ENCODE results near the gene PHF23.
A peak's percentile ranks its signal among the peaks of the same experiment; 100 is the strongest.

PHF23 gene

DNA sequence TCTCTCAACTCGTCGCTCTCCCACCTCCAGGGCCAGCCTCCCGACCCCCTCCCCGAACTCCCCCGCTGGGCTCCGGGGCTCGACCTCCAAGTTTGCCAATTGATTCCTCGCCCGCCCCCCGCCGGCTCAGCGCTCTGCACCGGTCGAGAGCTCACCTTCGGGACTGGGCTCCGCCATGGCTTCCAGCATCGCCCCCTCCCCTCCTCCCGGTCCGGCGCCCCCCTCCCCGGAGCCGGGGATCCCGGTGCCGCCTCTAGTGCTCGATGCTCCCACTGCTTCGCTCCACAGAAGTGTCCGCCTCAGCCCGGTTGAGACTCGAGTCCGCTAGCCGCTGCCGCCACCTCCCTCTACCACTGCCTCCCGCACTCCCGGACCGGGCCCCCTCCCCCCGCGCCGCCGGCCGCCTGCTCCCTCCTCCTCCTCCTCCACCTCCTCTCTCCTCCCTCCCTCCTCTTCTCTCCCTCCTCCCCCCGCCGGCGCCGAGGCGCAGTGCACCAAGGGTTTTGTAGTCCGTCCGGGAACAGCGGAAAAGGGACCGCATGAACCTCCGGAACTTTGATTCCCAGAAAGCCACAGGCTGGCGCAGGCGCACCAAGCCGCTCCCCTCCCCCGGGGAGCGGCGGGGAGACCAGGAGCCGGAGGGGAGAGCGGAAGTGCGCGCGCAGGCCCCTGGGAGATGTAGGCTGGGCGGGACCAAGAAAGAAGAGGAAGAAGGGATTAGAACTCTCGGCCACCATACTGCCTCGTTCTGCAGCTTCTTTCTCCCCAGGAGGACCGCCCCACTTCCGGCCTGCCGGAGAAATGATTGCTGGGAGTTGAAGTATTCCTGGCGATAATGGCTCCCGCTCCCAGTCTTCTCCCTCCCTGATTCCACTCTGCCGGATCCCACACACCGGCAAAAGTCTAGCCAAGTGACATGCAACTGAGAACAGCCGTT, at the start of gene PHF23:
TSS of gene PHF23 (minus strand) at position 367 of the 937 bp plus-strand sequence. CDS start at position 189, 178 bp downstream.
- peak; percentile 87 for DNase-seq

DNA sequence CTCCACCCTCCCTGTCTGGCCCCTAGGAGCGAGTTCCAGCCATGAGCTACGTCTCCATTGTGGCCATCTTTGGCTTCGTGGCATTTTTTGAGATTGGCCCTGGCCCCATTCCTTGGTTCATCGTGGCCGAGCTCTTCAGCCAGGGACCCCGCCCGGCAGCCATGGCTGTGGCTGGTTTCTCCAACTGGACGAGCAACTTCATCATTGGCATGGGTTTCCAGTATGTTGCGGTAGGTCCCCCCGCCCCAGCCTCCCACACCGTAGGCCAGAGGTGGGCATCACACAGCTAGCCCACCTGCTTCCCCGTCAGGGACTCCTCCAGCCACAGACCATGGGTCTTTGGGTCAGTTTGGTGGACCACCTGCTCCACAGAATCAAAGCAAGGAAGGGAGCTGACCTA, 46.4 kb upstream of the PHF23 start:
- no peak for DNase-seq

DNA sequence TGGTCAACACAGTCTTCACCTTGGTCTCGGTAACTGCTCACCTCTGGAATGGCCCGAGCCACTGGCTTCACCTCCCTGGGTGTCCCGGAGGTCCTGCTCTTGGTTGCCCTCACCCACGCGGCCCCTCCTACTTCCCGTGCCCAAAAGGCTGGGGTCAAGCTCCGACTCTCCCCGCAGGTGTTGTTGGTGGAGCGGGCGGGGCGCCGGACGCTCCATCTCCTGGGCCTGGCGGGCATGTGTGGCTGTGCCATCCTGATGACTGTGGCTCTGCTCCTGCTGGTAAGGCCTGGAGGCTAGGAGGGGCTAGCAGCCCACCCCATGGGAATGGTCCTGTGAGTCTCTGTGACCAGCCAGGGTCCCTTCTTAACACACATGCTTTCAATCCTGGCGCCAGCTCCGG, 45.7 kb upstream of the PHF23 start:
- no peak for DNase-seq

DNA sequence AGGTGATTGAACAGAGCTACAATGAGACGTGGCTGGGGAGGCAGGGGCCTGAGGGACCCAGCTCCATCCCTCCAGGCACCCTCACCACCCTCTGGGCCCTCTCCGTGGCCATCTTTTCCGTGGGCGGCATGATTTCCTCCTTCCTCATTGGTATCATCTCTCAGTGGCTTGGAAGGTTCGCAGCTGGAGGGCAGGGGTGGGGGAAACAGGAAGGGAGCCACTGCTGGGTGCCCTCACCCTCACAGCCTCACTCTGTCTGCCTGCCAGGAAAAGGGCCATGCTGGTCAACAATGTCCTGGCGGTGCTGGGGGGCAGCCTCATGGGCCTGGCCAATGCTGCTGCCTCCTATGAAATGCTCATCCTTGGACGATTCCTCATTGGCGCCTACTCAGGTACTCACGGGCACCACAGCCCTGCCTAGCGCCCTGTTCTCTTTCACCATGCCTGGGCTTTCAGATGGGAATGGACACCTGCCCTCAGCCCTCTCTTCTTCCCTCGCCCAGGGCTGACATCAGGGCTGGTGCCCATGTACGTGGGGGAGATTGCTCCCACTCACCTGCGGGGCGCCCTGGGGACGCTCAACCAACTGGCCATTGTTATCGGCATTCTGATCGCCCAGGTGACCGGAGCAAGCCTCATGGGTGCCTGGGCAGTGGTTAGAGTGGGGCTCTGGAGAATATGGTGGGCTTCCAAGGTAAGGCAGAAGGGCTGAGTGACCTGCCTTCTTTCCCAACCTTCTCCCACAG, 44.4 kb upstream of the PHF23 start:
- DNase-seq: no peak

DNA sequence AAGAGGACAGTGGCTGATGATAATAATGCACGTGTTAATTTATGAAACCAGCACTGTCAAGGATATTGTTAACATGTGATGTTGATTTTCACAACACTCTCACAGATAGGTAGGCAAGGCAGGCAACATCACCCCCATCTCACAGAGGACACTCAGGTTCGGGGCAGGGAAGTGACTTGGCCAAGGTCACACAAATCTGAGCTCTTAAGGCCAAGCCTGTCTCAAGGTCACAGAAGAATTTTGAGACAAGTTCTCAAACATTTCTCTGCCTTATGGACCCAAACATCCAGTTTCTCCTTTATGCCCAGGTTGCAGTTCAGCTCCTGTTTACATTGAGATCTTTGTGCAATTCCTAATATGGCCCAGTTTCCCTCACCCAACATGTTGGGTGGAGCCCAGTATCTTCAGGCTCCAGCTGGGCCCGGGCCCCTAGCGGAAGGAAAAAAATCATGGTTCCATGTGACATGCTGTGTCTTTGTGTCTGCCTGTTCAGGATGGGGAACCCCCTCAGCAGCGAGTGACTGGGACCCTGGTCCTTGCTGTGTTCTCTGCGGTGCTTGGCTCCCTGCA, 43.6 kb upstream of the PHF23 start:
- no peak for DNase-seq

DNA sequence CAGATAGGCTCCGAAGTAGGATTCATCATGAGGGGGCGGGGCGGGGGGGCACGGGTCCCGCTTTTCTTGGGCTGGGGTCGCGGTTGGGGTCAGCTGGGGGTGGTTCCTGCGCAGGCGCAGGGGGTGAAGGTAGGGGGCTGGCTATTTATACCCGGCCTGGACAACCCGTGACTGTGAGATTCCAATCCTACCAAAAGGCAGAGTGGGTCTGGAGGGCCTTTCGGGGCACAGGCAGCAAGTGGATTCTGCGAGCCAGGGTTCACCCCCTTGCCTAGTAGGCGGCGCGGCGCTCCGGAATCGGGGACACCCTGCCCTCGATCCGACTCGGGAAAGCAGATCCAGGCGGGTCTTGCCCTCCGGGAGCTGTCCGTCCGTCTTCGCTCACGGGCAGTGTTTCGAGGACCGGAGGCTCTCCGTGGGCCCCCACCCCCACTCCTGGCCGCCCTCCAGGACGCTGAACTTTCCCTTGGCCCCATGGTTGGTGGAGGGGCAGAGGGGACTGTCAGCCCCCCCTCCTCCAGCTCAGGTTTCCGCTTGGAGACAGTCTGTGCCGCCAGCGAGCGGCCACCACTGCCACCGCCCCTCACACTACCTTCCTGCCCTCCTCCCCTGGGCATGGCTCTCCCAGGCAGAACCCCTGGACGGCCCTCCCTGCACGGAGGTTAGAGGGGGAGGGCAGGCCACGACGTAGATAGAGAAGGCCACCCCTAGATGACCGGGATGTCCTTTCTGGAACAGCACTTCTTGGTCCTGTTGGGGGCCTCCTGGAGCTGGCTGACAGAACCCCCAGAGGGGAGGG, 42.9 kb upstream of the PHF23 start:
- DNase-seq: no peak

DNA sequence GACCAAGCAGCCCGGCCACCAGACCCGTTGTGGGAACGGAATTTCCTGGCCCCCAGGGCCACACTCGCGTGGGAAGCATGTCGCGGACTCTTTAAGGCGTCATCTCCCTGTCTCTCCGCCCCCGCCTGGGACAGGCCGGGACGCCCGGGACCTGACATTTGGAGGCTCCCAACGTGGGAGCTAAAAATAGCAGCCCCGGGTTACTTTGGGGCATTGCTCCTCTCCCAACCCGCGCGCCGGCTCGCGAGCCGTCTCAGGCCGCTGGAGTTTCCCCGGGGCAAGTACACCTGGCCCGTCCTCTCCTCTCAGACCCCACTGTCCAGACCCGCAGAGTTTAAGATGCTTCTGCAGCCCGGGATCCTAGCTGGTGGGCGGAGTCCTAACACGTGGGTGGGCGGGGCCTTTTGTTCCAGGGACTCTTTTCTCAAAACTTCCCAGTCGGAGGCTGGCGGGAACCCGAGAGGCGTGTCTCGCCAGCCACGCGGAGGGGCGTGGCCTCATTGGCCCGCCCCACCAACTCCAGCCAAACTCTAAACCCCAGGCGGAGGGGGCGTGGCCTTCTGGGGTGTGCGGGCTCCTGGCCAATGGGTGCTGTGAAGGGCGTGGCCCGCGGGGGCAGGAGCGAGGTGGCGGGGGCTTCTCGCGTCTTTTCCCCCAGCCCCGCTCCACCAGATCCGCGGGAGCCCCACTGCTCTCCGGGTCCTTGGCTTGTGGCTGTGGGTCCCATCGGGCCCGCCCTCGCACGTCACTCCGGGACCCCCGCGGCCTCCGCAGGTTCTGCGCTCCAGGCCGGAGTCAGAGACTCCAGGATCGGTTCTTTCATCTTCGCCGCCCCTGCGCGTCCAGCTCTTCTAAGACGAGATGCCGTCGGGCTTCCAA, 42.1 kb upstream of the PHF23 start, which contains the start of gene SLC2A4:
TSS of gene SLC2A4 (plus strand) at position 645 of the 879 bp plus-strand sequence. CDS start at position 862, 217 bp downstream.
- DNase-seq: peak; percentile 36

DNA sequence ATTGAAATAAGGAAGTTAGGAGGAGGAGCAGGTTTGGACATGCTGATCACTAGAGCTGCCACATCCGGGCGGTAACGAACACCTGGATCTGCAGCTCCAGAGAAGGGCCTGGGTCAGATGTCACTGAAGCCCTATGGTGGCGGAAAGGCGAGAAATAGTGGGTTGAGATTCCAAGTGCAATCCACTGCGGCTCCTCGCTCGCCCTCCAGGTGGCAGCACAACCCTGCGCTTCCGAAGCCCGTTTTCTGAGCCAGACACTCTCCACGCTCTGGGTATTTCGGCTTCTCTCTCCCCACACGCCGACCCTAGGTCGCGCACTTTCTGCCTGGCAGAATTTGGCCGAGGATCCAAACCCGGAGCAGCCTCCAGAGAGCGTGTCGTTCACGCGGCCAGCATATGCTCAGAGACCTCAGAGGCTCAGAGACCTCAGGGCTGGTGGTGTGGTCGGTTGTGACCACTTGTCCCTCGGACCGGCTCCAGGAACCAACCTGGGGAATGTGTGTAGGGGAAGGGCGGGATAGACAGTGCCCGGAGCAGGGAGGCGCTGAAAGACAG, 41.3 kb upstream of the PHF23 start:
- peak; percentile 5 for DNase-seq

DNA sequence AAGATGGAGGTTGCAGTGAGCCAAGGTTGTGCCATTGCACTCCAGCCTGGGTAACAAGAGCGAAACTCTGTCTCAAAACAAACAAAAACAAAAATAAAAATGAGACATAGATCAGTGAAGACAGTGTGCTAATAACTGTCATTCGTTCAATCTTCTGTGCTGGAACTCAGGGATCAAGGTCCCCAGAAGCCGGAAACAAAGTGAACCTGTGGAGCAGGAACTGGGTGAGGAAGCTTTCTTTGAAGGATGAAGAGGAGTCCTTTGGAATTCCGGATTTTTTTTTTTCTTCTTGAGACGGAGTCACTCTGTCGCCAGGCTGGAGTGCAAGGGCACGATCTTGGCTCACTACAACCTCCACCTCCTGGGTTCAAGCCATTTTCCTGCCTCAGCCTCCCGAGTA, 40.2 kb upstream of the PHF23 start:
- DNase-seq: no peak

DNA sequence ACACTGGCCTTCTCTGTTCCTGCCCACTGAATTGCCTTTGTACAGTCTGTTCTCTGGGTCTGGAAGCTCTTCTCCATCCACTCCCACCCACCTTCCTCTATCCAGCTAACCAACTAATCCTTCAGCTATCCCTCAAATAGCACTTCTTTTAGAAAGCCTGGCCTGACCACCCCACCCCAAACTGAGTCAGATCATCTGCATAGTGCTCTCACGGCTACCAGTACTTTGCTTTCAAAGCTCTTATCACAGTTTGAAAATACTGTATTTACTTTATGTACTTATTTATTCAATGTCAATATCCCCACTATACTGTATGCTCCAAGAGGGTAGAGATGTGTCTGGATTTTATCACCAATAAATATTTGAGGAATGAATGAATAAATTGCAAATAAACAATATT, 27.5 kb upstream of the PHF23 start:
- DNase-seq: no peak

DNA sequence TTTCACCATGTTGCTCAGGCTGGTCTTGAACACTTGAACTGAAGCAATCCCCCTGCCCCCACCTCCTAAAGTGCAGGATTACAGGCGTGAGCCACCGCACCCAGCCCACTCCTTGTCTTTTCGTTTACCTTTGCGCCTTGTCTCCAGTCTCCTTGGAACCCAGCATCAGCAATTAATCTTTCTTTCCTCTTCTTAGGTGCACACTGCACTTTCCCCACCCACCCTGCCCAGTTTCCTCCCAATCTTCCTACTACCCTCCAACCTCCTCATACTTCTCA, 24.5 kb upstream of the PHF23 start:
- no peak for DNase-seq

DNA sequence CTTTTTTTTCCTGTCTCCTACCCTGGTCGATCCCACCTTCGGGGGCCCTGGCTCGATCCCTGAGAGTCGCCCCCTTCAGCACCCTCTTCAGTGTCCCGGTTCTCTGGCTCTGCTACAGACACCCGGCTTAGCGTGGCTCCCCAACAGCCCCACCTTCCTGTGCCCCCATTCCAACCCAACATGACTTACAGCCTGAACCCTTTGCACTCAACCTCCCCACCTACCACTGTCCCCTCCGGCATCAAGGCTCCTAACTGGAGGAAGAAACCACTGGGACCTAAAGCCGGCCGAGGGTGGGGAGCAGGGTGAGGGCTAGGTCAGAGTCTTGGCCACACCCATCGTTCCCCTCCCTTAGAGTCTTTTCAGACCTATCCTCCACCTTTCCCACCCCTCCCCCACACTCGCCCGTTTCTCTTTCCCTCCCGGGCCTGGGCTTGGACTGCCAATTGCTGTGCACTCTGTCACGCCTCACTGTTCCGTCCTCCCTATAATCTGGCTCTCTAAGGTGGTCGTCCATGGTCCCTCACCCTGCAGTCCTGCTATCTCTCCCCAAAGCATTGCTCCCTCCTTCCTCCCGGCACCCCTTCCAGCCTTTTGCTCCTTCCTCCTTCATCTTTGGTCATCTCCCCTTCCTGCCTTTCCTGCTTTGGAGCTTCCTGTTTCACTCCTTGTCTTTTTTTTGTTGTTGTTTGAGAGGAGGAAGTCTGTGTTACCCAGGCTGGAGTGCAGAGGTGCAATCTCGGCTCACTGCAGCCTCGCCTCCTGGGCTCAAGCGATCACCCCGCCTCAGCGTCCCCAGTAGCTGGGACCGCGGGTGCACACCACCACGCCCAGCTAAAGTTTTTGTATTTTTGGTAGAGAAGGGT, 23.9 kb upstream of the PHF23 start:
- no peak for DNase-seq

DNA sequence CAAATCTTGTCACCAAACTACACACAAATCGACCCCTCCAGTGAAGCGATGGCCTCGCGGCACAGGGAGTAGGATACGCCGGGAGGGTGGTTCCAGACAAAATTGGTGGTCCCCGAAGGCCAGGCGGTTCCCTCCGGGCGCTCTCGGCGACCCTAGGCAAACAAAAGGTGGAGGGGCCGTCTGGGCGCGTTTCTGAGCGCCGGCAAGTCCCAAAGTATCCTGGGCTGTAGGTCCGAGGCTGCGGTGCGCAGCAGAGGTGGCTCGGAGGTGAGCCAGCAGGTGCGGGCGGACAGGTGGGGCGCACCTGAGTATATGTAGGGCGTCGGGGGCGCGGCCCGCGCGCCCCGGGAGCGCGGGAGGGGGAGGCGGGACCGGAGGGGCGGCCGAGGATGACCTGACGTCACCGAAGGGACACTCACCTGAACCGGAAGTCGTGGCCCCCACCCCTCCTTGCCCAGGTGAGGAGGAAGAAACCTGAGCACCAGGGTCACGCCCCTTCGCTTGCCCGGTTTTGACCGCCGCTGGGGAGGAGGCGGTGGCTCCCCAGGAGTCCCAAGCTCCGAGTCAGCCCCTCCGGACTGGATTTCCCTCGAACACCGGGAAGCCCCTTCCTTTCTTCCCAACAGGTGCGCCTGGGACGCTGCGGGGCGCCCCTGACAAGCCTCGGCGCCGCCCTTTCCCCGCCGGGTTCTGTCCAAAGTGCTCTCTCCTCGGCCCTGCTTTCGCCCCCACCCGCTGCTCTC, 23.1 kb upstream of the PHF23 start, which contains the start of gene CLDN7:
TSS of gene CLDN7 (minus strand) at position 287 of the 743 bp plus-strand sequence. CDS start 435 bp downstream, outside the sequence.
- no peak for DNase-seq

DNA sequence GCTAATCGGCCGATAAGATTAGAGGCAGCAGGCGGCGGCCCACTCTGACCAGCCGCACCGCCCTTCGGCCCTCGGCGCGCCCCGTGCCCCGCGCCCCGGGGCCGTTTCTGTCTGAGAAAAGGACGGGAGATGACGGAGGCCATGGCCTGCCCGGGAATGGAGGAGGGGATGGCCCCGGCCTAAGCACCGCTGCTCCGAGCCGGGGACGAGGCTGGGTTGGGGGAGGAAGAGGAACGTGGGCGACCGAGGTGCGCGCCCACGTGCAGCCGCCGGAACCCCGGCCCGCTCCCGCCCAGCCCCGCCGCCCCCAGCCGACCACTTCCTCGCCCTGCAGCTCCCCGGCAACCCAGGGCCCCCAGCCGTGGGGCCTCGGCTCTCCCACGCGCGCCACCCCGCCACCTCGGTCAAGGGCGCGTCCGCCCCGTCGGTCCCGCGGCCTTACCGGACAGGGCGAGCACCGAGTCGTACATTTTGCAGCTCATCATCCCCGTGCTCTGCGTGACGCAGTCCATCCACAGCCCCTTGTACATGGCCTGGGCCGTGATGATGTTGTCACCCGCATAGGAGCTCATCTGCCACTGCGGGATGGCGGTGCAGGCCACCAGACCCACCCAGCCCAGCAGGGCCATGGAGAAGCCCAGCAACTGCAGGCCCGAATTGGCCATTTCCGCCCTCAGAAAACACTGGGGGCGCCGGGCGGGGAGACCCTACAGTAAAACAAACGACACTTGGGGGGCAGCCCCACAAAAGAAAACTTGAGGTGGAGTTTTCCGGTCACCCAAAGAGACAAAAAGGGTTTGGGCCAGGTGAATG, 22.3 kb upstream of the PHF23 start:
- DNase-seq: no peak

DNA sequence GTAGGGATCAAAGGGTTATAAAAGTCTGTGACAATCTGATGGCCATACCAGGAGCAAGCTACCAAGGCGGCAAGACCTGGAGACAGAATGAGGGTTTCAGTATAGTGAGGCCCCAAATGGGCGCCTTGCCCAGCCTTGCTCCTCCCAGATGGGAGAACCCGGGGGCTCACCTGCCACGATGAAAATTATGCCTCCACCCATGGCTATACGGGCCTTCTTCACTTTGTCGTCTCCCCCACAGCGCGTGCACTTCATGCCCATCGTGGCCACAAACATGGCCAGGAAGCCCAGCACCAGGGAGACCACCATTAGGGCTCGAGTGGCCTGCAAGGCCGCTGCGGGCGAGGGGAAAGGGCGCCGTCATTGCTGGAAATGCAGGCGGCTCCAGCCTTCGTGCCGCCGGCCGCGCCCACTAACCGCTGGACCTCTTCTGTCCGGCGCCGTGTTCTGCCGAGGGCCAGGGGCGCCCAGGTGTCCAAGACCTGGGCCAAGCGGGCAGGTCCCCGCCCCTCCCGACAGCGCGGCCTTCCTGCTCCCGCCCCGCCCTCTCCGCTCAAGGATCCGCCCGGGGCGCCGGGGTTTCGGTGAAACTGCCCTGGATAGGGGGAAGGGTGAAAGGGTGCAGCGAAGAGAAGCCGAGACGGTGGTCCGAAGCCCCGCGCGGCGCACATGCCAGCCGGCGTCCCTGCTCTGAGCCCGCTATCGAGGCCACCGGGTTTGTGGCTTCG, 21.6 kb upstream of the PHF23 start:
- DNase-seq: no peak

DNA sequence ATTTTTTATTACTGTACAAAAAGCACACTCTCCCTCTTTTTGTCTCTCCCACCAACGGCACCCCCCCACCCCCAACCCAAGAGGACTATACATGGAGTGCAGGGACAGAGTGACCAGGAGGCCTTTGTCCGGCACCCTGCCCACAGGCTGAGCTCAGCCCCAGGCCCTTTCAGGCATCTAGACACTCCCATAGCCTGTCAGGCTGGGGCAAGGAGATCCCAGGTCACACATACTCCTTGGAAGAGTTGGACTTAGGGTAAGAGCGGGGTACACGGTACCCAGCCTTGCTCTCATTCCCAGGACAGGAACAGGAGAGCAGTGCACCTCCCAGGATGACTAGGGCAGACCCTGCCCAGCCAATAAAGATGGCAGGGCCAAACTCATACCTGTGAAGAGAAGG, 20.9 kb upstream of the PHF23 start:
- no peak for DNase-seq

DNA sequence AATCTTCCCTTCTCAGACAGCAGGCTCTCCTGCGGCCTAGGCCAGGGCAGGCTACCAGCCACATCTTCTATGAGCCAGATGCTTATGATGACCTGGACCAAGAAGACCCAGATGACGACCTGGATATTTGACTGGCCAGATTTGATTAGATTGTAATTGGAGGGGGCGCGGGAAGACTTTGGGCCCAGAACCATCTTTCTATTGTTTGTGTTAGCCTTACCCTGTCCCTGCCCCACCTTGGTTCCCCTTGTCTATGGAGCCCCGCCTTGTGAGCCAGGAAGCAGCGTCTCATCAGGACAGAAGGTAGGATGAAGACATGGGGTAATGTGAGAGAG, 20.3 kb upstream of the PHF23 start:
- DNase-seq: no peak
